Measurements from ENCODE around the gene PIANP.
"Not testable (repeated sequence)": the region's sequence is repeated elsewhere in the genome, so short reads cannot be mapped to it uniquely, and the experiment has no call there.

- TF ChIP-seq SIN3A (IDR thresholded peaks at IDR 0.05; ENCODE audit: borderline replicate concordance, insufficient read depth, low read depth, low read length); CTCF (IDR thresholded peaks at IDR 0.05); POLR2AphosphoS5 (IDR thresholded peaks at IDR 0.05; ENCODE audit: low read depth, low read length); REST (IDR thresholded peaks at IDR 0.05; ENCODE audit: insufficient read depth in 1 of 2, low read depth in 2 of 2, low read length in 1 of 2): not testable (repeated sequence)
These were observed 7.7 kb upstream of the PIANP start for GRCh38 chr12:6708351-6708750.

Measured in Panc1 (cell line).